LNCaP clone FGC (cell line): ENCODE results near the gene ODAPH.
"Not testable (repeated sequence)": the region's sequence is repeated elsewhere in the genome, so short reads cannot be mapped to it uniquely, and the experiment has no call there.

Source experiments
- DNase-seq: peaks from one replicate; pipeline ENCODE4 v3.0.0-alpha.2; 2011; ENCODE audit warnings: low read depth
- H3K4me3 ChIP-seq: 2 replicates; pipeline ENCODE4 v1.5.1; 2011; ENCODE audit warnings: mild to moderate bottlenecking, low read depth, low read length, control low read depth
- CTCF ChIP-seq: IDR thresholded peaks from 2 replicates; pipeline ENCODE4 v1.5.1; 2012; ENCODE audit warnings: mild to moderate bottlenecking; ENCODE audit not compliant: control insufficient read depth, insufficient read depth; ENCODE audit errors: extremely low read depth

The ODAPH gene

GRCh38 chr4:75514949-75515612 is 40.8 kb upstream of the ODAPH start:
- TF ChIP-seq CTCF, result no peak
- peak overlapping the region; percentile 81 for H3K4me3 ChIP-seq
- DNase-seq, result no peak

GRCh38 chr4:75516144-75516543 is 39.7 kb upstream of the ODAPH start:
- no peak for DNase-seq
- H3K4me3 ChIP-seq, result no peak overlapping the region
- no peak for TF ChIP-seq CTCF

GRCh38 chr4:75519452-75519851 is 36.4 kb upstream of the ODAPH start:
- H3K4me3 ChIP-seq, DNase-seq: not testable (repeated sequence)

GRCh38 chr4:75525086-75525485 is 30.8 kb upstream of the ODAPH start:
- DNase-seq, result no peak
- H3K4me3 ChIP-seq, result no peak overlapping the region
- TF ChIP-seq CTCF, result no peak

GRCh38 chr4:75525910-75526309 is 30.0 kb upstream of the ODAPH start:
- no peak for TF ChIP-seq CTCF
- DNase-seq, result no peak
- no peak overlapping the region for H3K4me3 ChIP-seq

GRCh38 chr4:75527482-75527881 is 28.4 kb upstream of the ODAPH start:
- no peak for TF ChIP-seq CTCF
- no peak overlapping the region for H3K4me3 ChIP-seq
- no peak for DNase-seq

- no peak for TF ChIP-seq CTCF
- DNase-seq, result no peak
- H3K4me3 ChIP-seq, result no peak overlapping the region
Measured at GRCh38 chr4:75530556-75531322, 25.1 kb upstream of the ODAPH start.

- DNase-seq, H3K4me3 ChIP-seq: not testable (repeated sequence)
Measured at GRCh38 chr4:75531536-75532143, 24.2 kb upstream of the ODAPH start.

- DNase-seq, result not testable (repeated sequence)
Measured at GRCh38 chr4:75533339-75533887, 22.5 kb upstream of the ODAPH start.

GRCh38 chr4:75533926-75534325 is 21.9 kb upstream of the ODAPH start:
- not testable (repeated sequence) for DNase-seq

More at GRCh38 chr4:75533339-75533887, 22.5 kb upstream of the ODAPH start:
- not testable (repeated sequence) for H3K4me3 ChIP-seq

GRCh38 chr4:75537308-75537707 is 18.6 kb upstream of the ODAPH start:
- not testable (repeated sequence) for H3K4me3 ChIP-seq, DNase-seq

More at GRCh38 chr4:75533926-75534325, 21.9 kb upstream of the ODAPH start:
- not testable (repeated sequence) for H3K4me3 ChIP-seq
